D721Med (cell line): ENCODE results near the gene ENTPD2.

Experiments
- DNase-seq: peaks from one replicate; pipeline ENCODE4 v3.0.0; 2011; ENCODE audit warnings: low spot score; ENCODE audit not compliant: insufficient read length
- FAIRE-seq: peaks from 2 replicates; lab custom pipeline; 2011; peaks lifted over from hg19 to GRCh38; lab: Jason Lieb, UNC
- CTCF ChIP-seq: IDR thresholded peaks from 2 replicates; pipeline ENCODE4 v1.5.1; 2012; ENCODE audit warnings: mild to moderate bottlenecking, control low read depth; ENCODE audit not compliant: insufficient read depth; ENCODE audit errors: missing control alignments

The ENTPD2 gene

GRCh38 chr9:137084526-137084925 is 30.7 kb upstream of the ENTPD2 start:
- no peak for FAIRE-seq
- no peak for TF ChIP-seq CTCF
- DNase-seq, result no peak

GRCh38 chr9:137083394-137084004 is 29.6 kb upstream of the ENTPD2 start:
- peak; percentile 69 for DNase-seq
- TF ChIP-seq CTCF, result no peak
- FAIRE-seq, result no peak

- no peak for TF ChIP-seq CTCF
- no peak for FAIRE-seq
- DNase-seq, result no peak
Measured at GRCh38 chr9:137082925-137083290, 29.0 kb upstream of the ENTPD2 start.

GRCh38 chr9:137082222-137082924 is 28.5 kb upstream of the ENTPD2 start:
- TF ChIP-seq CTCF, result no peak
- FAIRE-seq (no peak), DNase-seq (no peak)

GRCh38 chr9:137080260-137081122 is 26.6 kb upstream of the ENTPD2 start:
- DNase-seq, result no peak
- no peak for TF ChIP-seq CTCF
- no peak for FAIRE-seq

GRCh38 chr9:137079401-137079787 is 25.5 kb upstream of the ENTPD2 start:
- FAIRE-seq, result no peak
- DNase-seq, result no peak
- no peak for TF ChIP-seq CTCF
